Coronary artery (tissue), 2 donors: ENCODE data around the gene OR10A2.
"Not testable (repeated sequence)": the region's sequence is repeated elsewhere in the genome, so short reads cannot be mapped to it uniquely, and the experiment has no call there.

Source experiments
- DNase-seq: peaks from one replicate; pipeline ENCODE4 v3.0.0-alpha.2; 2017; ENCODE audit warnings: low spot score
- H3K27ac ChIP-seq, 2 donors: fragments of 200-600 bp; sonication (generic); one replicate each; pipeline ENCODE4 v1.5.1; 2016 to 2019
- H3K4me3 ChIP-seq: fragments of 200-600 bp; sonication (generic); 2 replicates; pipeline ENCODE4 v1.5.1; 2016; ENCODE audit warnings: mild to moderate bottlenecking, moderate library complexity
- TF ChIP-seq, protein P1 (sequence below): fragments of 200-600 bp; sonication (generic); IDR thresholded peaks from one replicate; pipeline ENCODE4 v1.5.1; 2019; ENCODE audit warnings: antibody characterized with exemption

The OR10A2 gene

DNA sequence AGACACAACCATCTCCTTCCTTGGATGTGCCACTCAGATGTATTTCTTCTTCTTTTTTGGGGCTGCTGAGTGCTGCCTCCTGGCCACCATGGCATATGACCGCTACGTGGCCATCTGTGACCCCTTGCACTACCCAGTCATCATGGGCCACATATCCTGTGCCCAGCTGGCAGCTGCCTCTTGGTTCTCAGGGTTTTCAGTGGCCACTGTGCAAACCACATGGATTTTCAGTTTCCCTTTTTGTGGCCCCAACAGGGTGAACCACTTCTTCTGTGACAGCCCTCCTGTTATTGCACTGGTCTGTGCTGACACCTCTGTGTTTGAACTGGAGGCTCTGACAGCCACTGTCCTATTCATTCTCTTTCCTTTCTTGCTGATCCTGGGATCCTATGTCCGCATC, 14.1 kb downstream of the OR10A2 start:
- H3K27ac ChIP-seq: no peak overlapping the region
- DNase-seq: no peak
- TF ChIP-seq, protein P1, sequence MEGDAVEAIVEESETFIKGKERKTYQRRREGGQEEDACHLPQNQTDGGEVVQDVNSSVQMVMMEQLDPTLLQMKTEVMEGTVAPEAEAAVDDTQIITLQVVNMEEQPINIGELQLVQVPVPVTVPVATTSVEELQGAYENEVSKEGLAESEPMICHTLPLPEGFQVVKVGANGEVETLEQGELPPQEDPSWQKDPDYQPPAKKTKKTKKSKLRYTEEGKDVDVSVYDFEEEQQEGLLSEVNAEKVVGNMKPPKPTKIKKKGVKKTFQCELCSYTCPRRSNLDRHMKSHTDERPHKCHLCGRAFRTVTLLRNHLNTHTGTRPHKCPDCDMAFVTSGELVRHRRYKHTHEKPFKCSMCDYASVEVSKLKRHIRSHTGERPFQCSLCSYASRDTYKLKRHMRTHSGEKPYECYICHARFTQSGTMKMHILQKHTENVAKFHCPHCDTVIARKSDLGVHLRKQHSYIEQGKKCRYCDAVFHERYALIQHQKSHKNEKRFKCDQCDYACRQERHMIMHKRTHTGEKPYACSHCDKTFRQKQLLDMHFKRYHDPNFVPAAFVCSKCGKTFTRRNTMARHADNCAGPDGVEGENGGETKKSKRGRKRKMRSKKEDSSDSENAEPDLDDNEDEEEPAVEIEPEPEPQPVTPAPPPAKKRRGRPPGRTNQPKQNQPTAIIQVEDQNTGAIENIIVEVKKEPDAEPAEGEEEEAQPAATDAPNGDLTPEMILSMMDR: no peak
- H3K4me3 ChIP-seq: no peak overlapping the region

DNA sequence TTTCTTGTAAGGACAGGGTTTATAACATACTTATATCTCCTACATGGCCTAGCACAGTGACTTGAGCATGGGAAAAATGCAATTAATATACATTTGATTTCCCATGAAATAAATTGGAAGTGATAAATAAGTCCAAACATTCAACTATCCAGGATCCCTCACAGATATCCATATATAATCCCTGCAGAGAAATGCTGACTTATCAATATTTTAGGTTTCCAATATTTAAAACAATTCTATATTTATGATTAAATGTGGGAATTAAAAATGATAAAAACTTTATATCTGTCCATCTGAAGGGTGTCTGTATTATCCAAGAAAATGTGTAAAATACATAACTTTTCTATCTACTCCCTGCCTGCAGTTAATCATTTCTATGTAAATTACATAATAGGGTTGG, 19.9 kb downstream of the OR10A2 start:
- H3K4me3 ChIP-seq: no peak overlapping the region
- no peak overlapping the region for H3K27ac ChIP-seq
- DNase-seq: no peak
- TF ChIP-seq, protein P1: no peak

DNA sequence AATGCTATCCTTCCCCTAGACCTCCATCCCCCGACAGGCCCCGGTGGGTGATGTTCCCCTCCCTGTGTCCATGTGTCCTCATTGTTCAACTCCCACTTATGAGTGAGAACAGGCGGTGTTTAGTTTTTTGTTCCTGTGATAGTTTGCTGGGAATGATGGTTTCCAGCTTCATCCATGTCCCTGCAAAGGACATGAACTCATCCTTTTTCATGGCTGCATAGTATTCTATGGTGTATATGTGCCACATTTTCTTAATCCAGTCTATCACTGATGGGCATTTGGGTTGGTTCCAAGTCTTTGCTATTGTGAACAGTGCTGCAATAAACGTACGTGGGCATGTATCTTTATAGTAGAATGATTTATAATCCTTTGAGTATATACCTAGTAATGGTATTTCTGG, 24.9 kb downstream of the OR10A2 start:
- not testable (repeated sequence) for H3K4me3 ChIP-seq, DNase-seq, H3K27ac ChIP-seq

DNA sequence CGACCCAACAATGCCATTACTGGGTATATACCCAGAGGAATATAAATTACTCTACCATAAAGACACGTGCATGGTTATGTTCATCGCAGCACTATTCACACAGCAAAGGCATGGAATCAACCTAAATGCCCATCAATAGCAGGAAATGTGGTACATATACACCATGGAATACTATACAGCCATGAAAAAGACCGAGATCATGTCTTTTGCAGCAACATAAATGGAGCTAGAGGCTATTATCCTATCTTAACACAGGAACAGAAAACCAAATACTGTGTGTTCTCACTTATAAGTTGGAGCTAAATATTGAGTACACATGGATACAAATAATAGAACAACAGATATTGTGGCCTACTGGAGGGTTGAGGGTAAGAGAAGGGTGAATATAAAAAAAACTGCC, 26.0 kb downstream of the OR10A2 start:
- TF ChIP-seq, protein P1: no peak
- H3K4me3 ChIP-seq: no peak overlapping the region
- no peak for DNase-seq
- no peak overlapping the region for H3K27ac ChIP-seq

DNA sequence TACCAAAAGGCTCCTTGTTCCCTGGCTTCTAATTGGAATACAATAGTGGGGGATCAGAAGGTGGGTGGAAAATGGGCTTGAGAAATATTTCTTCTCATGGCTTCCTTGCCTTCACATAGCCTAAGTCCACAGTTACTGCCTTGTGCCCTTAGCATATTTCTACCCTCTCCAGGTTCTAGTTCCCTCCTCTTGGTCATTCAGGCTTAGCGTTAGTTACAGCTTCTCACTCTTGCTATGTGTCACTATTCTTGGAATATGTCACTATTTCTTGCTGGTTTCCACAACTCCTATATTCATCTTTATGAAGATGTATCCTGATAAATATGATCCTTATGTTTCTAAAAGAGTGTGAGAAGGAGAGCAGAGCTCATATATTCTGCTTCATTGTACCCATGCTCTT, 27.0 kb downstream of the OR10A2 start:
- H3K27ac ChIP-seq: no peak overlapping the region
- no peak overlapping the region for H3K4me3 ChIP-seq
- TF ChIP-seq, protein P1: no peak
- no peak for DNase-seq

DNA sequence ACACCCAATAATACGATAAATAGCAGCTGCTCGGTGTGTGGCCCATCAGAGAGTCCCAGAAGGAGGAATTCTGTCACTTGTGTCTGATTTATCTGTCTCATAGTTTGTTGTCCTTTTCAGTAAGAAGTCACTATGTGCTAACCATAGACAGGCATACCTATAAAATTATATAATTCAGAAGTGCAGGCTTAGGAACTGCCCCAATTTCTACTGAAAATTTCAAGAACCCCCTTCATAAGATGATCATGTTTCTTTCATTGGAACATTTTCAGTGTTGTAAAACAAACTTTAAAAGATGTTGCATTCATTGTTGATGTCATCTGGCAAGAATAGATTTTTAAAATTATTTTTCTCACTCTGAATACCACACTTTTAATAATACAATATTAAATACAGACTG, 29.5 kb downstream of the OR10A2 start, which contains the start of gene OR2D2:
OR2D2 (minus strand) TSS at position 101 of the 400 bp plus-strand sequence; CDS start at position 101, 0 bp downstream.
- Histone ChIP-seq H3K4me3 (no peak within 1 kb of the TSS), H3K27ac (no peak within 1 kb of the TSS)
- TF ChIP-seq, protein P1: no peak
- DNase-seq: no peak

DNA sequence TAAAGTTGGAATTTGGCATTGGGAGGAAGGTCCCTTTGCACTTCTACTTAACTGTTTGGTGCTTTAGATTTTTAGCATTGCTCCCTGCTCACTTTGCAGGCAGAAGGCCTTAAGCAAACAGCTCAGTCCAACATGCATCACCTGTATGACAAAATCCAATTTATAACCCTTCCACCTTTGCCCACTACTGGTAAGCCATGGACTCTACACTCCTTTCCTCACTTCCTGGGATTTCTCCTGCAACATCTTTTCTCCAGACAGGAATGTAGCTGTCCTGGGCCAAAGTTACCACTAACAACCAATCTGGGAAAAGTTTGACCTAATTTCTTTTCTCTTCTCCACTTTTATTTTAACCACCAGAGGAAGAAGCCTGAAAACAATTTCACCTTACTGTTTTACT, 31.2 kb downstream of the OR10A2 start:
- Histone ChIP-seq H3K4me3 (no peak overlapping the region), H3K27ac (no peak overlapping the region)
- DNase-seq: no peak
- TF ChIP-seq, protein P1: no peak

DNA sequence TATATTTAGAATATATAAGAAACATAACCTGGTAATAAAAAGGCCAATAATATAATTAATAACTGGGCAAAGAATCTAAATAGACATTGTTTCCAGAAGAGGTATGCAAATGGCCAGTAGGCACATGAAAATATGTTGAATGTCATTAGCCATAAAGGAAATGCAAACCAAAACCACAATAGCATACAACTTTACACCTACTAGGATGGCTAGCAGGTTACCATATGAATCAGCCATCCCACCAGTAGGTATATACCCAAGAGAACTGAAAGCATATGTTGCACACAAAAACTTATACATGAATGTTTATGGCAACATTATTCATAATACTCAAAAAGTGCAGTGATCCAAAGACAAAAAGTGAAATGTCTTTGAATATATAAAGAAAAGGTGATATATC, 32.2 kb downstream of the OR10A2 start:
- TF ChIP-seq, protein P1: no peak
- Histone ChIP-seq H3K4me3 (no peak overlapping the region), H3K27ac (no peak overlapping the region)
- DNase-seq: no peak
